Measurements from ENCODE around the gene IDH2. TPM values are rescaled to one million over a fixed set of nuclear protein-coding genes. Genes with fewer than 3 reads are reported as not detected.

The IDH2 gene
- 83.7 and 91.2 TPM in 2 replicates for total RNA-seq

DNA sequence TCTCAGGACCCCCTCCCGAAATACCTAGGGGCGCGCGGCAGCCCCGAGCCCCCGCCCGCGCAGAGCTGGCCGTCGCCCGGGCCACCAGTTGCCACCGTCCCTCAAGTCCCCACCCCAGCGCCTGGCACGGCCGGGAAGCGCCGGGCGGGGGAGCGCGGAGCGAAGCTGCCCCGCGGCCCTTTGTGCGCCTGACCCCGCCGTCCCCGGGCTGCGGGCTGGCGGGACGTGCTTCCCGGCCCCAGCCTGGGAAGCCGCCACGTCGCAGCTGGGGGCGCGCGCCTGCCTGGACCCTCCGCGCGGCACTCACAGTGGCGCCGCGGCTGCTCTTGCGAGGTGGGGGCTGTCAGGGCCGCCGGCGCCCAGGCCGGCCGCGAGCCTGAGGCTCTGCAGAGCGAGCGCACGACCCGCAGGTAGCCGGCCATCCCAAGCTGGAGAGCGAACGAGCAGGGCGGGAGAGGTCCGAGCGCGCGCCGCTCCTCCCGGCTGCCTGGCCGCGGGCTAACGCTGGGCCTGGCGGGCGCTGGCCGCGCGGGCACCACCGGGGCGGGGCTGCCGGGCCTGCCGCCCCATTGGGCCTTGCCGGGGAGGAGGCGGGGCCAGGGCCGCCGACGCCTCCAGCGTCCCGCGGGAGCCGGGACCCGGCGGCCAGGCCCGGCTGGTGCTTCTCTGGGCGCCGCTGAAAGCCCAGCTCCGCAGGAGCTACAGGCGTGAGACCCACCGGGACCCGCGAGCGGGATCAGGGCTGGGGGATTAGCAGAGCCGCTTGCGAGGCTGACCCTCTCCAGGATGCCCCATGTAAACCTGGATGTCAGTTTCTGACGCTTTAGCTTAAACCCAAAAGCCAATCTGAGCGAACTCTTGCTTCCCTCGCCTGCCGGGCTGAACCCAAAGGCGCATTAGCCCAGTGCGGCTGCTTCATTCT is at the start of gene IDH2:
TSS of gene IDH2 (minus strand) at position 500 of the 922 bp plus-strand sequence. CDS start at position 422, 78 bp downstream.

Other genes starting within 250 kb of the IDH2 start
- gene AP3S2, start 208.5 kb downstream of the IDH2 start, total RNA-seq = 18.3 and 19.1 TPM in 2 replicates
- gene ARPIN, start 189.5 kb downstream of the IDH2 start, total RNA-seq = 11.8 and 12.8 TPM in 2 replicates
- 8.6 and 9.7 TPM in 2 replicates for gene ZNF710, start 101.1 kb downstream of the IDH2 start, total RNA-seq
- gene SEMA4B, start 98.9 kb upstream of the IDH2 start, total RNA-seq = 7.1 and 10.5 TPM in 2 replicates
- 34.0 and 34.8 TPM in 2 replicates for gene CIB1, start 131.5 kb upstream of the IDH2 start, total RNA-seq
- 12.4 and 15.8 TPM in 2 replicates for gene GDPGP1, start 131.7 kb upstream of the IDH2 start, total RNA-seq
- 0.20 TPM in 1 of 2 replicates, not detected in the other for gene TTLL13, start 147.1 kb upstream of the IDH2 start, total RNA-seq
- 64.3 and 73.8 TPM in 2 replicates for gene NGRN, start 163.2 kb upstream of the IDH2 start, total RNA-seq
- gene ZNF774, start 249.8 kb upstream of the IDH2 start, total RNA-seq = 0.69 and 0.87 TPM in 2 replicates

All from mammary microvascular endothelial cell (primary cell).